NCI-H1105 treated with DMSO at 0.1 percent for 48 hours (cell line): ENCODE results near the gene CENPT.
"Not testable (repeated sequence)": the region's sequence is repeated elsewhere in the genome, so short reads cannot be mapped to it uniquely, and the experiment has no call there.

Experiments
- DNase-seq: peaks from one replicate; lab custom pipeline; 2025; lab: John Stamatoyannopoulos, UW

CENPT gene

DNA sequence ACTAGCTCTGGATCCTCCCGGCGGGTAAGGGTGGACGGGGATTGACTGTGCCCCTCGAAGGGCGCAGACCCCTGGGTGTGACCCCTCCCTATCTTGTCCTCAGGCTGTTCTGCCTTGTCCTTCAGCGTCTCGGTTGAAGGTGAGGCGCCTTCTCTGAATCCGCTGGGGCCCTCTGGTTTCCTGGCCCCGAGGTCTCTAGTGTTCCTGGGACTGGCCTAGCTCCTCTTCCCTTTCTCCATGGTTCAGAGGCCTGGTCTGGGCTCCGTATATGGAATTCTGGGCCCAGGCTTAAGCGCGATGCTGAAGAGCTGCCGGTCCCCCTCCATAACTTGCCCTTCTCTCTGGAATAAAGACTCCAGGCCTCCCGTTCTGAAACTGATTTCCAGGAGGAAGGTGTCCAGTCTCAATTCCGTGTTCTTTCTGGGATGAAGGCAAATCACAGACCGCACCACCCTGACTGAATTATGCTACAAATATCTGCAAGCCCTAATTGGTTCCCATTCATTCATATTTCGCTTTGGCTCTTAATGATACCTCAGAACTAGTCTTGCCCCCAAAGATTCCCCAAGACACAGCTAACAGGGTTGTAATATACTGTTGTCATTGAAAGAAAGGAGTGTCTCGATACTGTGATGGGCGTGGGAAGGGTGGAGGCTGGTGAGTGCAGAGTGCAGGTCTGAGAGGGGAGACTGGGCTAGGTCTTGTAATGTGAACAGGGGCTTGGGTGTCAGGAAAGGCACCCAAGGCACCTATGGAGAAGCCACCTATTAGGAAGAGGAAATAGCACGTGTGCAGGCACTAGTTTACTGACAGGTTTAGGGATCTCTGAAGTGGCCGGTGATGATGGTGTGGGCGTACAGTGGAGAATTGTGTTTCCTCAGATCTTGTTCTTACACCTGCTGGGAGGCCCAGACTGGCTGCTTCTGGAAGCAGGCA is 26.2 kb upstream of the CENPT start:
- no peak for DNase-seq

DNA sequence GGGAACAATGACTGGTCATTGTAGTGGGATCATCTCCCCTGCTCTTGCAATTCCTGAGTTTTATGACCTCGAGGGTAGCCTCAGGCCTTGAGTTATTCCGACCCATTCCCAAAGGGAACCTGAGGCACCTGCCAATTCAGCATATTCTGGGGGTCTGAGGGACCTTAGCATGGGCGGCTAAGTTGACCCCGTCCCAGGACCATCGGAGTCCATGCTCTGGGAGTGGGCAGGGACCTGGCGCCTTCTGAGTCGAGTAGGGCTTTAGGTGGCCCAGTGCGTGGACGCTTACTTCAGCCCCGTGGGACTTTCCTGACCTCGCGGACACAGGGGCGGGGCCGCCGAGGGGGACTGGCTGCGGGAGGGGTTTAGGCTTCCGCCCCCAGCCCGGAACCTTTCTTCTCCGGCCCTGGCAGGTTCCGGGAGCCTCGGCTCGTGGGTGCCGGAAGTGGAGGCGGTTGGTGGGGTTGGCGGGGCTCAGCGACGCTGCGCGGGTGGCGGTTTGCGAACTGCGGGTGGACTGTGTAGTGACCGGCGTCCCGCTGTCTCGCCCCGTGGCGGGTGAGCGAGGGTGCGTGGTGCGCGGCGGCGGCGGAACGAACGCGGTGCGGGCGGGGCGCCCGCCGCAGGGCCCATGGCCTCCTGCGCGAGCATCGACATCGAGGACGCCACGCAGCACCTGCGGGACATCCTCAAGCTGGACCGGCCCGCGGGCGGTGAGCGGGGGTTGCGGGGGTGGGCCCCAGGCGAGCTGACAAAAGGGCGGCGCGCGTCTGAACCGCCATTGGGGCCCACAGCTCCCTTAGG is 25.3 kb upstream of the CENPT start, which contains the start of gene EDC4:
Gene EDC4, plus strand, starts transcription at position 422 of the 804 bp plus-strand sequence. Its CDS starts 210 bp downstream, at position 632.
- peak; percentile 29 for DNase-seq

DNA sequence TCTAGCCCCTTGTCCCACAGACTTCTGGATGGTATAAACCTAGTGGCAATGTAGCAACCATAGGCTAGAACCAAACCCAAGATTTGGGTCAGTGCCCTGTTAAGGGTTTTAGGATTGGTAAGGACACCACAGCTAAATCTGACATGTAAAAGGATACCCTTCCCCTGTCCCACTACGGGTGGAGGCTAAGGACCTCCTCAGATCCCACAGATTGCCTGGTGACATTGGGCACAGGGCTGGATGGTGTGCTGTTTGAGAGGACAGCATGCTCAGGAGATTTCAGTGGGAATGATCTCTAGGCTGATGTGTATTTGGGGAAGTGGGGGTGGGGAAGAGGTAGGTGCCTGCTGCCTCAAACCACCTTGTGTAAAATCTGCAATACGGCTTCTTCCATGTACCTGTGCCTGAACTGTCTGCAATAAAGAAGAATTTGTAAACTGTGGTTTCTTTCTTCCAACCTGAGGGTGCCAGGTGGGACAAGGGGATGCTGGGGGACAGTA is 24.7 kb upstream of the CENPT start:
- DNase-seq, result no peak

DNA sequence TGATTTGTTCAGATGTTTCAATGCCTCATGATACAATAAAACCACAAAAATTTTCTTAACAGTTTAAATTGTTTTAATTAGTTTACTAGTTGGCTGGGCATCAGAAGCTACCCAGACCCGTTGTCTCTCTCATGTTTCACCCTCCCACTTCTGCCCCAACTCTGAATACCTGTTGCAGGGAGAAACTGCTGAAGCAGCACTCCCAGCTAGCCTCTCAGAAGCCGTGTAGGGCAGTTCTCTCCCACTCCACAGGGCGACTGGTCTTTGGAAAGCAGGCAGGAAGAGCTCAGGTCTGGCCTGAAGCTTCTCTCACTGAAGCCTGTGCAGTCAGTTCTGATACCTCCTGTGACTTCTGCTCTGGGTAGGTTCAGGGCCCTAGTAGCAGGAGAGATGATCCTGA is 23.8 kb upstream of the CENPT start:
- DNase-seq, result no peak

DNA sequence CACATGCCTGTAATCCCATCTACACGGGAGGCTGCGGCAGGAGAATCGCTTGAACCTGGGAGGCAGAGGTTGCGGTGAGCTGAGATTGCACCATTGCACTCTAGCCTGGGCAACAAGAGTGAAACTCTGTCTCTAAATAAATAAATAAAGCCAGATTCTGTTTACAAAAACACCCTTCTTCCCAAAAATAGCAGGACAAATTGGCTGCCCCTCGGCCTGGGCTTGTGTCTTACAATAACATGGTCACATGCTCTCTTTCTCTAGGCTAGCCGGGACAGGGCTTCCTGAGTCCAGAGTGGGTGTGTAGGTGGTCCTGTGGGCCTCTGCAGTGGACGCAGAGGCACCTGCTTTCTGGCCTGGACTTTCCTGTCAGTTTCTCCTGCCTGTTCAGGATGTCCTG is 22.2 kb upstream of the CENPT start:
- DNase-seq, result no peak

DNA sequence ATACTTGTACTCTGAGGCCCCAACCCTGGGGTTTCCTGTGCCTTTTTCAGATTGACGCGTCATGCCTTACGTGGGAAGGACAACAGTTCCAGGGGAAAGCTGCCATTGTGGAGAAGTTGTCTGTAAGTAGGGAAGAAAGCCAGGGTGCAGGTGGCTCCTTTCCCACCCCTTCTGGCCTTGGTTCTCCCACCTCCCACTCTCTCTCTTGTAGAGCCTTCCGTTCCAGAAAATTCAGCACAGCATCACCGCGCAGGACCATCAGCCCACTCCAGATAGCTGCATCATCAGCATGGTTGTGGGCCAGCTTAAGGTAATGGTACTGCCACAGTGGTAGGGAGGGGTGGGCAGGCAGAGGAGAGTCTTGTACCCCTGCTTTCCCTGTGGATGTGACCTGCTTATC is 20.8 kb upstream of the CENPT start:
- DNase-seq, result no peak

DNA sequence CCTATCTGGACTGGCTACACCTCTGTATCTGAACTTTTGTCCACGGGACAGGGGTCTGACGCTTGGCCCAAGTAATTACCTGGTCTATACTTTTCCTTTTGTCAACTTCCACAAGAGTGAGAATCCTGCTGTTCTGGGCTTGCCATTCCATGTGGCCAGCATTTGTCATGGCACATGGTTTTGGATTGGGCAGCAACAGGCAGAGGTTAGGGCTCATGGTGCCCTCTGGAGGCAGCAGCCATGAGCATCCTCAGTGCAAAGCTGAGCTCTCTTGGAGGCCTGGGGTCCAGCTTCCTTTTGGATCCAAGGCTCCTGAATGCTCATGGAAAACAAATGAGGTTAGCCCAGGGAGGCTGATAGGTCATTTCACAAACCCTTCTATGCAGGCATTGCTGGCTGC is 17.8 kb upstream of the CENPT start:
- no peak for DNase-seq

DNA sequence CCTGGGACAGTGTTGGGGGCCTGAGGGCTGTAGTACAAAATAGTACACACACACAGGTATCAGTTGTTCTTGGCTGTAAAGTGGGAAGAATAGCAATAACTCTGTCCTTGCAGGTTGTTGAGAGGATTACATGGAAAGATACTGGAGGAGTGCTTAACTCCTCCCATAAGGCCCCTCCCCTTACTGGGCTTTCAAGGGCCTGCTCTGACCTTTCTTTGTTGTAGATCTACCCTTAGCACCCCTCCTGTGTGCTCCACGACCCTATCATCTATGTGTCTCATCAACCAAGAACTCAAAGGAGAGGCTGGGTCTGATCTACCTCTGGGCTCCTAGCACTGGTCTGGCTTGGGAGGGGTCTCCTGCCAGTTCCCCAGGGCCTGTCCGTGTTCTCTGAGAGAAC is 17.1 kb upstream of the CENPT start:
- DNase-seq, result no peak

DNA sequence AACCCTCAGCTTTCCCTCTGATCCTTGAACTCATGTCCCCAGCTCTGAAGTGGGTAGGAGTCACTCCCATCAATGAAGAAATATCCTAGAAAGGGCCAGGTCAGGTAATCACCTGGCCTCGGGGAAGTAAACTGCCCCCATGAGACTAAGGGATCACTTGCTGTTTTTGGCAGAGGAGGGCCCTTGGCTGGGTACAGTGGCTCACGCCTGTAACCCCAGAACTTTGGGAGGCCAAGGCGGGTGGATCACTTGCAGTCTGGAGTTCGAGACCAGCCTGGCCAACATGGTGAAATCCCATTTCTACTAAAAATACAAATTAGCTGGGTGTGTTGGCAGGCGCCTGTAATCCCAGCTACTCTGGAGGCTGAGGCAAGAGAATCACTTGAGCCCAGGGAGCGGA is 16.6 kb upstream of the CENPT start:
- not testable (repeated sequence) for DNase-seq

DNA sequence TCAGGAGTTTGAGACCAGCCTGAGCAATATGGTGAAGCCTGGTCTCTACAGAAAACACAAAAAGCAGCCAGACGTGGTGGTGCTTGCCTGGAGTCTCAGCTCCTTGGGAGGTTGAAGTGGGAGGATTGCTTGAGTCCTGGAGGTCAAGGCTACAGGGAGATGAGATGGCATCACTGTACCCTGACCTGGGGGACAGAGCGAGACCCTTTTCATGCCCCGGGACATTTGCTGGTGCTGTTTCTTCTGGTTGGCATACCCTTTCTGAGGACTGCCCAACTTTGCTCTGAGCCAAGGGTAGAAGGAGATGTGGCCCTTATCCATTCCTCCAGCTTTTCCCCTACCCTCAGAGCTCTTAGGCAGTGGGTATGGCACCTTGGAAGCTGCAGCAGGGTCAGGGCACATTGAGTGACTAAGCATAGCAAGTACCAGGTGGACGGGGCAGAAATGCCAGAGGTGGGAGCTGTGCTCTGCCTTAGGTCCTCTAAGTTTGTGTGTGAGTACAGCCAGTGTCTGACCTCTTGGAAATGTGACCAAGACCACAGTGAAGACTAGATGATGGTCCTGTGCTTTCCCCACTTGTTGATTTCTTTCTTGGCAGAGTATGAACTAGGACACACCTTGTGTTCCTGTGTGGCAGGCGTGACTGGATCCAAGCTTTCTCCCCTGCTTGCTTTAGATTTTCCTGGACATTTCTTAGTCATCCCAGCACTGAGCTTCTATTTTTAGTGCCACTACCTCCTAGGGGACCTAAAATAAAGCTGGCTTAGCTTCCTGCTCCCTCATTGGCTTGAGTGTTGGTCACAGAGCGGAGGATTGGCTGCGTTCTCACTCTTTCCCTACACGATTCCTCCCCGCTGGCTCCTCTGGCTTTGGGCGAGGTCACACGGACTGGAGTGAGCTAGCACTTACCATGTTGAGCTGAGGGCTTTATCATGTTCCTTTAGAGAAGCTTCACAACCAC is 15.4 kb upstream of the CENPT start:
- DNase-seq, result no peak

DNA sequence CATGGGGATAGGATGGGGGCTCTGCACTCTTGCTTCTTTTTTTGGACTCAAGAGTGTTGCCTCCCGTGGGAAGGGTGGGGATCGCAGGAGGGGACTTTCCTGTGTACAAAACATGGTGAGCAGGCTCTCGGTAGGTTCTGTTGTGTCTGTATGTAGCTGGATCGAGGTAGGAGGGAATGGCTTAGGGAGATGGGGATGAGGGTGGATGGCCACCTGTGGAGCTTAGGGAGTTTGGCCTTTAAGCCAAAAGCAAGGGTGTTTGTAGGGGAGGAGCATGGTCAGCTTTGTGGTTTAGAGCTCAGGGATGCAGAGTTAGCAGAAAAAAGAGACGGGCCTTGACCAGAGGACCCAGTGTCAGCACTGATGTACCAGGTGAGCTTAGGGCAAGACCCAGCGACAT is 14.4 kb upstream of the CENPT start:
- no peak for DNase-seq

DNA sequence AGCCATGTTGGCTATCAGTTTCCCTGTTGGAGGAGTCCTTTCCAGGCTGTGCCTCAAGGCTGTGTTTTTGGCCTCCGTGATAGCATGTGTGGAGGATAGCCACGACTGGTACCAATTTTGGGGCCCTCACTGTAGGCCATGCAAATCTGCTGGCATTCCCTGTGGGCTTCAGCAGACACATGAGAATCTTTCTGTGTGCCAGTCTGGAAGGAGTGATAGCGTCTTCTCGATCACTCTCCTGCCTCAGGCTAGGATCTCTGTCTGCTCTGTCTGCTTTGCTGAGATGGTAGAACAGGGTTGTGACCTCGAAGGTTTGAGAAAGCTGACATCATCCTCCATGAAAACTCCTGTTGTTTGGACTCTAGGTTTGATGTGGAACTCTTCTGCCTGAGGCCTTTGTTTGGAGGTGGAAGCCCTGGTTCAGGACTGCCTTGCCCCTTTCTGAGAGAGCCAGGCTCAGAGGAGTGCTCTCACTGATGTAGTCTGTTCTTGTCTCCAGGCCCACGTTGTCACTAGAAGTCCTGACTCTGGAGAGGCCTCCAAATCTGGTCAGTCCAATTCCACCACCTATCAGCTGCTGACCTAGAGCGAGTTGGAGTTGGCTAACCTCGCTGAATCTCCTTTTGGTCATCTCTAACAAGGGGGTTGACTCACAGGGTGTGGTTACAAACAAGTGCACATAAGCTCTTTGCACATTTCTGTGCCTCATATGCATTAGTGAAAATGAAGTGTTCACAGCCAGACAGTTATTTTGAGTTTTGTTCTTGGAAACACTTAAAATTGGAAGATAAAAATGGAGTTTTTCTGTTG is 13.3 kb upstream of the CENPT start:
- DNase-seq, result no peak

DNA sequence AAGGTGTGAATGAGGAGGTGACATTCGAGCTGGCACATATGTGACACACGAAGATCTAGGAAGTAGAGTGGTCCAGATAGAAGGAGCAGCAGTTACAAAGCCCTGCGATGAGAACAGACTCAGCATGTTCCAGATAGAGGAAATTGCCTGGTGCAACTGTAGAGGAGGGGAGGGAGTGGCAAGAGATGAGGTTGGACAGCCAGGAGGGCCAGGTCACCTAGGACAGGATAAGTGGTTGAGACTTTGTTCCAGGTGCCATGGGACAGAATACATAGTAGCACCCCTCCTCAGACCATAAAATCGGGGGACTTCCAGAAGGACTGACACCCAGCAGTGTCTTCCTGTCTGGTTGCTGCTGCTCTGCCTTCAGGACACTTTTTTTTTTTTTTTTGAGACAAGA is 11.0 kb upstream of the CENPT start:
- no peak for DNase-seq

DNA sequence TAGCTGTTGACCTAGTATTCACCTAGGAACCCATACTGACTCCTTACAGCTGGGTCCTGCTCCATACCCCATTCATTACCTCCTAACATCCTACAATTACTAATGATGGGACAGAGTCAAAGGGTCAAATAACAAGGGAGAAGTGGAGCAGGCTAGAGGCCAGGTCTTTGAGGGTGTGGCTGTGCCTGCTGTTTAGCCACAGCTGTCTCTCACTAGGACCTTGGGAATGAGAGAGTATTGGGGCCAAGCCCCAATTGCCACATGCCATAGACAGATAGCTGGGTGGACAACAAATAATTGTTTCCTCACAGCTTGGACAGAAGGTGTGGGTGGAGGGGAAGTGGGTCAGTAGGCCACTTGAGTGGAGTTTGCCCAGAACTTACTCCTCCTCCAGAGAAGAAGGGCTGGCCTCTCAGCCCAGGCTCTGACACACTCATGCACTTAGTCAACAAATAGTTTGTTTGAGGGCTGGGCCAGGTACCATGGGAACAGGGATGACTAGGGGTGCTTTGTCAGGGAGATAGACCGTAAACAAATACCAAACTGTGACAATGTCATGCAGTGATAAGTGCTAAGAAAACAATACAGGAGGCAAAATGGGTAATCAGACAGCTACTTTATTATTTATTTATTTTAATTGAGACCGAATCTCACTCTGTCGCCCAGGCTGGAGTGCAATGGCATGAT is 10.2 kb upstream of the CENPT start:
- no peak for DNase-seq

DNA sequence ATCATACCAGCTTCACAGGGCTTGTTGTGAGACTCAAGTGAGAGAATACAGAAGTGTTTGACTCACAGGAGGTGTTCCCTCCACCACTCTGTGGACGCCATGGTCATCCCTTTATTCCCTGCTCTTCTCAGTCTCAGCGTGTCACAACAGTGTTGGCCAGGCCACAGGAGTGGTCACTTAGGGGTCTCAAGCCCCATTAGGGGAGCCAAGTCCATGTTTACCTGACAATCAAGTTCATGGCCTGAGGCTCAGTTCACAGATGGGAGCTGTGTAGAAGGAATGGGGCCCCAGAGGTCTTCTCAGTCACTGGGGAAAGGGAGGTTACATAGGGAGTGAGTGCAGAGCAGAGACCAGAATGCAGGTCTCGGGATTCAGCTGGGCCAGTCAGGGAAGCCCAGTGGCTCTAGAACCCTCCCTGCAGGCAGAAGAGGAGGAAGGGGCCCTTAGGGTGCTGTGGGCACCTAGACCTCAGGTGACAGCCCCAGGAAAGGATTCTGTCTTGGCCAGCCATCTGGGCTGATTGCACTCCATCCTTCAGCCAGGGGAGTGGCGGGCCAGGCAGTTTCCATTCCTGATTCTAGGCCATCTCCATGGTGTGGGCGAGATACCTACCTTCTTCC is 9.5 kb upstream of the CENPT start:
- no peak for DNase-seq

DNA sequence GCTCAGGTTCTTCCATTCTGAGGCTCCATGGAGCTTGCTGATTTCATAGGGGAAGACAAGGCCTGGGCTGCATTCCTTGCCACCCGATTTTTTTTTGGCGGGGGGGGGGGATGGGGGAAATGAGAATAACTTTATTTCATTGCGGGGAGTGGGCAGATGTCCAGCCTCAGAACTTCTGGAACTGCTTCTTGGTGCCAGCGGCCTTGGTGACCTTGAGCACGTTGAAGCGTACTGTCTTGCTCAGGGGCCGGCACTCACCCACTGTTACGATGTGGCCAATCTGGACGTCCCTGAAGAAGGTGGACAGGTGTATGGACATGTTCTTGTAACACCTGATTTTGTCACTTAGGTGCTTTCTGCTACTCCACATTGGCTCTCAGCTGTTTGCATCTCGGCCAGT is 8.3 kb upstream of the CENPT start:
- DNase-seq, result no peak

DNA sequence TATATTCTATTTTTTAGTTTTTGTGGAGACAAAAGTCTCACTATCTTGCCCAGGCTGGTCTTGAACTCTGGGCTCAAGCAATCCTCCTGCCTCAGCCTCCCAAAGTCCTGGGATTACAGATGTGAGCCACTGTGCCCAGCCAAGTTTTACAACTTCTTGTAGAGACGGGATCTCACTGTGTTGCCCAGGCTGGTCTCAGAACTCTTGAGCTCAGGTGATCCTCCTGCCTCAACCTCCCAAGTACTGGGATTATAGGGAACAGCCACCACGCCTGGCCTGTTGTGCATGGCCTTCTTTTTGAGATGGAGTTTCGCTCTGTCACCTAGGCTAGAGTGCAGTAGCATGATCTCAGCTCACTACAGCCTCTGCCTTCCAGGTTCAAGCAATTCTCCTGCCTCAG is 6.2 kb upstream of the CENPT start:
- DNase-seq, result no peak

DNA sequence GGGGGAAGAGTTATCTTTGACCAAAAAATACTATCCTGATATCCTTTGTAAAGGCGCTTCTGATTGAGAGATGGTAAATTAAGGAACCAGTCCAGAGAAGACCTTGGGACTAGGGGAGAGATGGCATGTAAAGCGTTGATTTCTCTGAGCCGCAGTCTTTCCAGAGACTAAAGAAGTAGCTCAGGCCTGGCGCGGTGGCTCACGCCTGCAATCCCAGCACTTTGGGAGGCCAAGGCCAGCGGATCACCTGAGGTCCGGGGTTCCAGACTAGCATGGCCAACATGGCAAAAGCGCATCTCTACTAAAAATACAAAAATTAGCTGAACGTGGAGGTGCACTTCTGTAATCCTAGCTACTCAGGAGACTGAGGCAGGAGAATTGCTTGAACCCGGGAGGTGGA is 625 bp upstream of the CENPT start:
- DNase-seq, result no peak

DNA sequence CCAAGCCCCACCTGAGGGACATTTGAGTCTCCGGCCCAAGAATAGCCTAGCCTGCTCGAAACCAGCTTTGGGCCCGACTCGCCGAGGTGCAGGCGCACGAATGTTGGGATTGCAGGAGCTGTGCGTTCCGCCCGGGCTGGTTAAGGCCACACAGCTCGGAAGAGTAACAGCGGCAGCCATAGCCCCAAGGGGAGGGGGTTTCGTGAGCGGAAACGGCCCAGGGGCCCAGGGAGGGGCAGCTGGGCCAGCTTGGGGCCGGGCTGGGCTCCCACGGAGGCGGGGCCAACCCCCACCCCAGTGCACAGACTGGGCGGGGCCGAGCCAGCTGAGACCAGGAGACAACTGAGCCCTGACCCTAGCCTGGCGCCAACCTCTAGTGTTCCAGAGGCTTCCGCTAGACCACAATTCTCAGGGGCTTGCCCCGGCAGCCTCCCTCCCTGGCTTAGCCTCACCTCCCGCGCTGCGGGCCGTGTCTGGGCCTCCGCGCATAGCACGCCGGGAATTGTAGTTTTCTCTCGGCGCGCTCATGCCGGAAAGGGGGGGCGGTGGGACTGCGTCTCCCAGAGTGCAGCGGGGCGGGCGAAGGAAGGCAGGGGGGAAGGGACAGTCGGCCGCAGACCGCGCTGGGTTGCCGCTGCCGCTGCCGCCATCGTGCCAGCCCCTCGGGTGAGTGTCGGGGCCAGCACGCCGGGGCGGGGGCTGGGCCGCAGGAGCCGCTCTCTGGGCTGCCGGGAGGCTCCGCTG is 1.0 kb downstream of the CENPT start, which contains the start of gene NUTF2:
Gene NUTF2, plus strand, starts transcription at position 614 of the 744 bp plus-strand sequence. CDS start 18,198 bp downstream, outside the sequence.
- peak; percentile 88 for DNase-seq
